ENCODE measurements around the gene TMEM132C. TPM values are rescaled to one million over a fixed set of nuclear protein-coding genes. Genes with fewer than 3 reads are reported as not detected.
"Not testable (repeated sequence)": the region's sequence is repeated elsewhere in the genome, so short reads cannot be mapped to it uniquely, and the experiment has no call there.

Gene TMEM132C
- polyA plus RNA-seq, 2 of the 4 experiments (the other 2 are of a cell fraction) = not detected

DNA sequence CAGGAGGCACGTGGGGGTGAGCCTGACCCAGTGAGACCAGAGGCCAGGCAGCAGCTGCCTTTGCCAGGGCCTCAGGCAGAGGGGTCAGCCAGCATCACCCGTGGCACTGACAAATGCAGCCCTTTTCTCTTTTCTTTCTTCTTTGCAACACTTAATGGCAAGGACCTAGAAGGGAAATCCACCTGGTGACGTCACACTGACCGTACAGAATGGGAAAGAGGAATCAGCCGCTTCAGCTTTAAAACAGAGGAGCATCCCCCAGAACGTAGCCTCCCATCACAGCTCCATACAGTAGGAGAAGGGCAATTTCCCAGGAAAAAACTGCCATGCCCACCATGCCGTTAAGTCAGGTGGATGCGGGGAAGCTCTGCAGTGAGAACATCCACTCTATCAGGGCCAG, 328.6 kb downstream of the TMEM132C start (continued):
- no peak for TF ChIP-seq ZNF302 (CRISPR knock-in tag; IDR thresholded peaks at IDR 0.05)

DNA sequence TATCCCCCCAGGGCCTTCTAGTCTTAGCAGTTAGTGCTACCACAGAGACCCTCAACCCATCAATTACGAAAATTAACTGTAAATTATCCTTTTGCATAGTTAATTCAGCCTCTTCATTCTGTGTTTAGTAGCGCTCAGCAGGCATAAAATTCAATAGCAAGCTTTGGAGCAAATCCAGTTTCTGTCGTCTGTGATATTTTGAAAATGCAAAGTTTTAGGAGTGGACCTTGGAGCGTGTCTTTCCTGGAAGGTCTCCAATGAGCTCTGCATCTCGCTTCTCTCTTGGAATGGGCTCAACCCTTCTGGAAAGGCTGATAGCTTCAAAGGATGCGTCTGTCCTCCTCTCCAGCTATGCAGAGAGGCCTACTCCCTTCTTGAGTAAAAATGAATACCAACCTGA, 333.9 kb downstream of the TMEM132C start:
- 7% methylated on average over 6 of the region's 6 CpGs for WGBS (ENCODE audit: missing lambda C conversion rate)
- H3K4me2 ChIP-seq = no peak overlapping the region
- H3K27ac ChIP-seq = no peak overlapping the region
- FAIRE-seq = no peak
- TF ChIP-seq ESRRA (IDR thresholded peaks at IDR 0.05; ENCODE audit: borderline replicate concordance, low read length) (no peak), HOXB13 (CRISPR knock-in tag; IDR thresholded peaks at IDR 0.05; ENCODE audit: low read depth) (no peak), CBX8 (IDR thresholded peaks at IDR 0.05) (no peak)
- no peak for DNase-seq (ENCODE audit: low read depth in 1 of 2, low spot score in 1 of 2)
- no peak overlapping the region for H3K4me3 ChIP-seq
- no peak for ATAC-seq
- CTCF ChIA-PET = no interaction called here
- POLR2A ChIA-PET = no interaction called here
- no peaks in the 10 kb centered on the region for H3K9me3 ChIP-seq
- no peaks in the 10 kb centered on the region for H3K4me1 ChIP-seq

DNA sequence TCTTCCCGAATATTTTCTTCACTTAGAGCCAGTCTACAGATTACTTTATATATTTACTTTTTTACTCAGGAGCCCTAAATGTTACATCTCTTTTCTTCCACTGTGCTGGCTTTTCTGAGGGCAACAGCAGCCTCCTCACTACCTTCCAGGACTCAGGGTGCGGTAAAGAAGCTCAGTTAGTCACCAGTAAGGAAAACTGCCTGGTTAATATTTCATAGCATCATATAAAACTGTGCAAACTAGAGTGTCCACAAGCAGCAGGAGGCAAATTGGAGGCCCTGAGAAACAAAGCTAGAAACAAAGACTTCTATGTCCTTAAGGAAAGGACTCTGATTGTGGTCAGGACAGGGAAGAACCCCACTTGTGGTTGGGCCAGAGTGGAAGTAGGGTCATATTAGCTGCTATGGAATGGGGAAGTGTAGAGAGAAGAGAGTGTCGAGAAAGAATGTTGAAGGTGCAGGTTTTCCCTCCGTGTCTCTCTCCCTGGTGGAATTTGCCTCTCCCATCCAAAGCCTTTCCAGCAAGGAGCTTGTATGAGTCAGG, 336.7 kb downstream of the TMEM132C start:
- ChIA-PET CTCF (no interaction called here), POLR2A (no interaction called here)
- Histone ChIP-seq H3K4me2 (no peak overlapping the region), H3K4me1 (no peaks in the 10 kb centered on the region), H3K4me3 (no peak overlapping the region), H3K27ac (no peak overlapping the region), H3K9me3 (no peaks in the 10 kb centered on the region)
- FAIRE-seq (no peak), DNase-seq (ENCODE audit: low read depth in 1 of 2, low spot score in 1 of 2) (no peak), ATAC-seq (no peak)
- no peak for TF ChIP-seq EHMT2 (IDR thresholded peaks at IDR 0.05; ENCODE audit: low read depth)
- TF ChIP-seq, protein P1, sequence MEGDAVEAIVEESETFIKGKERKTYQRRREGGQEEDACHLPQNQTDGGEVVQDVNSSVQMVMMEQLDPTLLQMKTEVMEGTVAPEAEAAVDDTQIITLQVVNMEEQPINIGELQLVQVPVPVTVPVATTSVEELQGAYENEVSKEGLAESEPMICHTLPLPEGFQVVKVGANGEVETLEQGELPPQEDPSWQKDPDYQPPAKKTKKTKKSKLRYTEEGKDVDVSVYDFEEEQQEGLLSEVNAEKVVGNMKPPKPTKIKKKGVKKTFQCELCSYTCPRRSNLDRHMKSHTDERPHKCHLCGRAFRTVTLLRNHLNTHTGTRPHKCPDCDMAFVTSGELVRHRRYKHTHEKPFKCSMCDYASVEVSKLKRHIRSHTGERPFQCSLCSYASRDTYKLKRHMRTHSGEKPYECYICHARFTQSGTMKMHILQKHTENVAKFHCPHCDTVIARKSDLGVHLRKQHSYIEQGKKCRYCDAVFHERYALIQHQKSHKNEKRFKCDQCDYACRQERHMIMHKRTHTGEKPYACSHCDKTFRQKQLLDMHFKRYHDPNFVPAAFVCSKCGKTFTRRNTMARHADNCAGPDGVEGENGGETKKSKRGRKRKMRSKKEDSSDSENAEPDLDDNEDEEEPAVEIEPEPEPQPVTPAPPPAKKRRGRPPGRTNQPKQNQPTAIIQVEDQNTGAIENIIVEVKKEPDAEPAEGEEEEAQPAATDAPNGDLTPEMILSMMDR (IDR thresholded peaks at IDR 0.05) = no peak
- no peak for TF ChIP-seq CHD2 (IDR thresholded peaks at IDR 0.05; ENCODE audit: low read length, partially characterized antibody)
- TF ChIP-seq RAD21 (conservative IDR thresholded peaks at IDR 0.05 in 1 of 2, IDR thresholded peaks at IDR 0.05 in 1 of 2) = no peak
- no peak for TF ChIP-seq TFCP2L1 (CRISPR knock-in tag; IDR thresholded peaks at IDR 0.05)
- TF ChIP-seq TP53 (CRISPR knock-in tag; IDR thresholded peaks at IDR 0.05) = no peak
- no peak for TF ChIP-seq HOXA7 (CRISPR knock-in tag; IDR thresholded peaks at IDR 0.05)
- TF ChIP-seq, protein P2, sequence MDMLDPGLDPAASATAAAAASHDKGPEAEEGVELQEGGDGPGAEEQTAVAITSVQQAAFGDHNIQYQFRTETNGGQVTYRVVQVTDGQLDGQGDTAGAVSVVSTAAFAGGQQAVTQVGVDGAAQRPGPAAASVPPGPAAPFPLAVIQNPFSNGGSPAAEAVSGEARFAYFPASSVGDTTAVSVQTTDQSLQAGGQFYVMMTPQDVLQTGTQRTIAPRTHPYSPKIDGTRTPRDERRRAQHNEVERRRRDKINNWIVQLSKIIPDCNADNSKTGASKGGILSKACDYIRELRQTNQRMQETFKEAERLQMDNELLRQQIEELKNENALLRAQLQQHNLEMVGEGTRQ (IDR thresholded peaks at IDR 0.05) = no peak
- TF ChIP-seq RNF2 (IDR thresholded peaks at IDR 0.05; ENCODE audit: borderline replicate concordance, low read depth) = no peak
- no peak for TF ChIP-seq RFX5 (IDR thresholded peaks at IDR 0.05)
- TF ChIP-seq MYC (IDR thresholded peaks at IDR 0.05; ENCODE audit: borderline replicate concordance, low read length) = no peak
- TF ChIP-seq CBX8 (IDR thresholded peaks at IDR 0.05) = no peak
- TF ChIP-seq, protein P3, sequence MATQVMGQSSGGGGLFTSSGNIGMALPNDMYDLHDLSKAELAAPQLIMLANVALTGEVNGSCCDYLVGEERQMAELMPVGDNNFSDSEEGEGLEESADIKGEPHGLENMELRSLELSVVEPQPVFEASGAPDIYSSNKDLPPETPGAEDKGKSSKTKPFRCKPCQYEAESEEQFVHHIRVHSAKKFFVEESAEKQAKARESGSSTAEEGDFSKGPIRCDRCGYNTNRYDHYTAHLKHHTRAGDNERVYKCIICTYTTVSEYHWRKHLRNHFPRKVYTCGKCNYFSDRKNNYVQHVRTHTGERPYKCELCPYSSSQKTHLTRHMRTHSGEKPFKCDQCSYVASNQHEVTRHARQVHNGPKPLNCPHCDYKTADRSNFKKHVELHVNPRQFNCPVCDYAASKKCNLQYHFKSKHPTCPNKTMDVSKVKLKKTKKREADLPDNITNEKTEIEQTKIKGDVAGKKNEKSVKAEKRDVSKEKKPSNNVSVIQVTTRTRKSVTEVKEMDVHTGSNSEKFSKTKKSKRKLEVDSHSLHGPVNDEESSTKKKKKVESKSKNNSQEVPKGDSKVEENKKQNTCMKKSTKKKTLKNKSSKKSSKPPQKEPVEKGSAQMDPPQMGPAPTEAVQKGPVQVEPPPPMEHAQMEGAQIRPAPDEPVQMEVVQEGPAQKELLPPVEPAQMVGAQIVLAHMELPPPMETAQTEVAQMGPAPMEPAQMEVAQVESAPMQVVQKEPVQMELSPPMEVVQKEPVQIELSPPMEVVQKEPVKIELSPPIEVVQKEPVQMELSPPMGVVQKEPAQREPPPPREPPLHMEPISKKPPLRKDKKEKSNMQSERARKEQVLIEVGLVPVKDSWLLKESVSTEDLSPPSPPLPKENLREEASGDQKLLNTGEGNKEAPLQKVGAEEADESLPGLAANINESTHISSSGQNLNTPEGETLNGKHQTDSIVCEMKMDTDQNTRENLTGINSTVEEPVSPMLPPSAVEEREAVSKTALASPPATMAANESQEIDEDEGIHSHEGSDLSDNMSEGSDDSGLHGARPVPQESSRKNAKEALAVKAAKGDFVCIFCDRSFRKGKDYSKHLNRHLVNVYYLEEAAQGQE (IDR thresholded peaks at IDR 0.05) = no peak
- TF ChIP-seq KDM1A (IDR thresholded peaks at IDR 0.05; ENCODE audit: low read depth) = no peak
- TF ChIP-seq MAFK (IDR thresholded peaks at IDR 0.05; ENCODE audit: partially characterized antibody) = no peak
- no peak for TF ChIP-seq HDAC2 (IDR thresholded peaks at IDR 0.05)
- no peak for TF ChIP-seq JUN (IDR thresholded peaks at IDR 0.05)
- no peak for TF ChIP-seq HOXB13 (CRISPR knock-in tag; IDR thresholded peaks at IDR 0.05; ENCODE audit: low read depth)
- no peak for TF ChIP-seq HEYL (CRISPR knock-in tag; IDR thresholded peaks at IDR 0.05)
- WGBS (ENCODE audit: missing lambda C conversion rate) = 1% methylated on average over 4 of the region's 4 CpGs

DNA sequence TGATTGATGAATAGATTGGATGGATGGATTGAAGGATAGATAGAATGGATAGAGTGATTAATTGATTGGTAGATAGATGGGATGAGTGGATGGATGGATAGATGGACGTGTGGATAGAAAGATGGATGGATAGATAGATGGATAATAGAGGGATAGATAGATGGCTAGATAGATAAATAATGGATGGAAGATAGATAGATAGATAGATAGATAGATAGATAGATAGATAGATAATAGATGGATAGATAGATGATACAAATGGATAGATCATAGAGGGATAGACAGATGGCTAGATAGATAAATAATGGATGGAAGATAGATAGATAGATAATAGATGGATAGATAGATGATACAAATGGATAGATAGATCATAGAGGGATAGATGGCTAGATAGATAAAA, 337.2 kb downstream of the TMEM132C start:
- H3K27ac ChIP-seq; H3K9me3 ChIP-seq; H3K4me2 ChIP-seq; DNase-seq (ENCODE audit: low read depth in 1 of 2, low spot score in 1 of 2); CTCF ChIA-PET; FAIRE-seq; ATAC-seq; POLR2A ChIA-PET; H3K4me1 ChIP-seq; H3K4me3 ChIP-seq: not testable (repeated sequence)
- WGBS (ENCODE audit: missing lambda C conversion rate) = 6% methylated on average over 1 of the region's 1 CpG
